HEK293 (cell line): ENCODE results near the gene RIMS1.

ENCODE experiments used
- CTCF ChIA-PET: fragments of 350-600 bp; formaldehyde crosslinking; extraction: SDS; loops from one replicate; lab custom pipeline; 2021; ENCODE audit warnings: antibody characterized with exemption; lab: Yijun Ruan, JAX
- POLR2A ChIA-PET: fragments of 300-600 bp; formaldehyde crosslinking; extraction: SDS; loops from one replicate; lab custom pipeline; 2020; ENCODE audit warnings: antibody characterized with exemption, inconsistent platforms; lab: Yijun Ruan, JAX
- H3K27ac ChIP-seq: fragments of 200-500 bp; sonication (Bioruptor generic); 2 replicates; pipeline ENCODE4 v1.5.1; 2014; ENCODE audit warnings: low read depth, low read length, control low read depth, inconsistent platforms; ENCODE audit errors: extremely low read depth
- H3K36me3 ChIP-seq, 2 experiments: fragments of 200-500 bp in 1 of 2; sonication (Bioruptor generic) in 1 of 2; 1 replicate in 1 of 2; 2 replicates in 1 of 2; pipeline ENCODE4 v1.5.1; 2014 to 2017; ENCODE audit warnings: inconsistent platforms in 2 of 2, low read length in 2 of 2; ENCODE audit not compliant: control insufficient read depth in 2 of 2, insufficient read depth in 1 of 2
- H3K4me1 ChIP-seq: fragments of 200-500 bp; sonication (Bioruptor generic); 2 replicates; pipeline ENCODE4 v1.5.1; 2014; ENCODE audit warnings: mild to moderate bottlenecking, low read length, inconsistent platforms; ENCODE audit not compliant: control insufficient read depth, insufficient read depth
- H3K4me3 ChIP-seq: 2 replicates; pipeline ENCODE4 v1.5.1; 2011; ENCODE audit warnings: low read depth, mild to moderate bottlenecking, control low read depth, low read length, moderate library complexity
- H3K9me3 ChIP-seq: fragments of 200-500 bp; sonication (Bioruptor generic); 2 replicates; pipeline ENCODE4 v1.5.1; 2014; ENCODE audit warnings: low read depth, low read length, inconsistent platforms; ENCODE audit not compliant: control insufficient read depth, insufficient read depth
- FEZF1 ChIP-seq: fragments of 450-650 bp; formaldehyde crosslinking; IDR thresholded peaks from 2 replicates; pipeline ENCODE4 v1.5.1; 2016; ENCODE audit warnings: missing biosample characterization, missing genetic modification characterization
- GLIS1 ChIP-seq: fragments of 450-650 bp; formaldehyde crosslinking; IDR thresholded peaks from 2 replicates; pipeline ENCODE4 v1.5.1; 2016; ENCODE audit warnings: missing biosample characterization, missing genetic modification characterization
- HOXD13 ChIP-seq: sonication (generic); formaldehyde crosslinking; IDR thresholded peaks from 2 replicates; pipeline ENCODE4 v1.8.0; 2022; ENCODE audit warnings: missing genetic modification reagents, borderline replicate concordance
- KLF1 ChIP-seq: fragments of 450-650 bp; formaldehyde crosslinking; IDR thresholded peaks from 2 replicates; pipeline ENCODE4 v1.5.1; 2016; ENCODE audit warnings: missing biosample characterization, missing genetic modification characterization
- KLF10 ChIP-seq: fragments of 450-650 bp; IDR thresholded peaks from 2 replicates; pipeline ENCODE4 v1.5.1; 2018; ENCODE audit warnings: missing biosample characterization, mild to moderate bottlenecking, missing genetic modification characterization
- SP2 ChIP-seq: fragments of 450-650 bp; formaldehyde crosslinking; IDR thresholded peaks from 2 replicates; pipeline ENCODE4 v1.5.1; 2016; ENCODE audit warnings: missing biosample characterization, missing genetic modification characterization
- ZNF133 ChIP-seq: fragments of 450-650 bp; formaldehyde crosslinking; IDR thresholded peaks from 2 replicates; pipeline ENCODE4 v1.5.1; 2016; ENCODE audit warnings: missing biosample characterization, missing genetic modification characterization
- ZNF140 ChIP-seq: fragments of 450-650 bp; formaldehyde crosslinking; IDR thresholded peaks from 2 replicates; pipeline ENCODE4 v1.5.1; 2016; ENCODE audit warnings: missing biosample characterization, missing genetic modification characterization
- ZNF146 ChIP-seq: fragments of 450-650 bp; formaldehyde crosslinking; IDR thresholded peaks from 2 replicates; pipeline ENCODE4 v1.5.1; 2016; ENCODE audit warnings: missing biosample characterization, missing genetic modification characterization
- ZNF2 ChIP-seq: fragments of 450-650 bp; formaldehyde crosslinking; IDR thresholded peaks from 2 replicates; pipeline ENCODE4 v1.5.1; 2016; ENCODE audit warnings: missing biosample characterization, missing genetic modification characterization
- ZNF214 ChIP-seq: fragments of 450-650 bp; formaldehyde crosslinking; IDR thresholded peaks from 2 replicates; pipeline ENCODE4 v1.5.1; 2017; ENCODE audit warnings: missing biosample characterization, mild to moderate bottlenecking, missing genetic modification characterization, borderline replicate concordance
- ZNF248 ChIP-seq: fragments of 450-650 bp; formaldehyde crosslinking; IDR thresholded peaks from 2 replicates; pipeline ENCODE4 v1.5.1; 2017; ENCODE audit warnings: missing biosample characterization, missing genetic modification characterization
- ZNF311 ChIP-seq: fragments of 450-650 bp; formaldehyde crosslinking; IDR thresholded peaks from 2 replicates; pipeline ENCODE4 v1.5.1; 2017; ENCODE audit warnings: missing biosample characterization, missing genetic modification characterization, borderline replicate concordance
- ZNF366 ChIP-seq: fragments of 450-650 bp; formaldehyde crosslinking; conservative IDR thresholded peaks from 2 replicates; pipeline ENCODE4 v1.5.1; 2016; ENCODE audit warnings: missing biosample characterization, missing genetic modification characterization
- ZNF426 ChIP-seq: fragments of 450-650 bp; formaldehyde crosslinking; IDR thresholded peaks from 2 replicates; pipeline ENCODE4 v1.5.1; 2017; ENCODE audit warnings: missing biosample characterization, missing genetic modification characterization, mild to moderate bottlenecking, inconsistent platforms, moderate library complexity
- ZNF555 ChIP-seq: fragments of 450-650 bp; formaldehyde crosslinking; conservative IDR thresholded peaks from 2 replicates; pipeline ENCODE4 v1.5.1; 2017; ENCODE audit warnings: missing biosample characterization, mild to moderate bottlenecking, missing genetic modification characterization, inconsistent platforms
- ZNF600 ChIP-seq: fragments of 450-650 bp; formaldehyde crosslinking; IDR thresholded peaks from 2 replicates; pipeline ENCODE4 v1.5.1; 2016; ENCODE audit warnings: missing biosample characterization, missing genetic modification characterization
- ZNF660 ChIP-seq: fragments of 450-650 bp; IDR thresholded peaks from 2 replicates; pipeline ENCODE4 v1.5.1; 2018; ENCODE audit warnings: missing biosample characterization, mild to moderate bottlenecking, missing genetic modification characterization
- ZNF791 ChIP-seq: fragments of 450-650 bp; formaldehyde crosslinking; IDR thresholded peaks from 2 replicates; pipeline ENCODE4 v1.5.1; 2016; ENCODE audit warnings: missing biosample characterization, missing genetic modification characterization
- TF ChIP-seq, protein P1 (sequence below): fragments of 450-650 bp; formaldehyde crosslinking; IDR thresholded peaks from 2 replicates; pipeline ENCODE4 v1.5.1; 2016; ENCODE audit warnings: missing biosample characterization, missing genetic modification characterization
- TF ChIP-seq, protein P2 (sequence below): IDR thresholded peaks from 2 replicates; pipeline ENCODE4 v1.6.1; 2011; ENCODE audit warnings: mild to moderate bottlenecking, low read depth, low read length, borderline replicate concordance
- TF ChIP-seq, protein P3 (sequence below): fragments of 450-650 bp; formaldehyde crosslinking; IDR thresholded peaks from 2 replicates; pipeline ENCODE4 v1.5.1; 2017; ENCODE audit warnings: missing biosample characterization, missing genetic modification characterization
- TF ChIP-seq, protein P4 (sequence below): fragments of 450-650 bp; formaldehyde crosslinking; conservative IDR thresholded peaks from 2 replicates; pipeline ENCODE4 v1.5.1; 2016; ENCODE audit warnings: low read depth, missing biosample characterization, missing genetic modification characterization
- TF ChIP-seq, protein P5 (sequence below): fragments of 450-650 bp; IDR thresholded peaks from 2 replicates; pipeline ENCODE4 v1.5.1; 2018; ENCODE audit warnings: missing biosample characterization, mild to moderate bottlenecking, missing genetic modification characterization
- TF ChIP-seq, protein P6 (sequence below): fragments of 450-650 bp; formaldehyde crosslinking; IDR thresholded peaks from 2 replicates; pipeline ENCODE4 v1.5.1; 2016; ENCODE audit warnings: missing biosample characterization, missing genetic modification characterization

Gene RIMS1

DNA sequence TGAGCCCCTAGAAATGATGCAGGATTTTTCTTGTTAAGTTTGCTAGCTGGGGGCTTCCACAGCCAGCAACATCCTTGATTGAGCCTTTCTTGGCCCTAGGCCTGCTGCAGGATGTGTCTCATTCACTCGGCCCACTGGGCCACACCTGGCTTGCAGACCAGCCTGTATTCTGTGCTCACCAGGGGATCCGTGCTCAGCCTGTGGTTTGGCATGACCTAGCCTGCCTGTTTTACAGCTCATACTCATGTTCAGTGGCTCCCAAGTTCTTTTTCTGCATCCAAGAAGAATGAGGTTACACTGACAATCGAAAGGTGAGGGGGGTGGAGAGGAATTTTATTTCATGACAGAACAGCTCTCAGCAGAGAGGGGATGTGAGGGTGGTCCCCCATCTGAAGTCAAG is 263.4 kb downstream of the RIMS1 start:
- ChIA-PET CTCF (interaction anchor here (0.6 to 0.7 kb wide), 2 partner anchors 10 to 260 kb away, joined by 3 read pairs; no protein-coding TSS in a partner anchor), POLR2A (no interaction called here)
- no peak overlapping the region for H3K27ac ChIP-seq
- H3K4me3 ChIP-seq, result no peak overlapping the region
- no peak for TF ChIP-seq ZNF600 (tag by site-specific recombination)
- TF ChIP-seq, protein P1, sequence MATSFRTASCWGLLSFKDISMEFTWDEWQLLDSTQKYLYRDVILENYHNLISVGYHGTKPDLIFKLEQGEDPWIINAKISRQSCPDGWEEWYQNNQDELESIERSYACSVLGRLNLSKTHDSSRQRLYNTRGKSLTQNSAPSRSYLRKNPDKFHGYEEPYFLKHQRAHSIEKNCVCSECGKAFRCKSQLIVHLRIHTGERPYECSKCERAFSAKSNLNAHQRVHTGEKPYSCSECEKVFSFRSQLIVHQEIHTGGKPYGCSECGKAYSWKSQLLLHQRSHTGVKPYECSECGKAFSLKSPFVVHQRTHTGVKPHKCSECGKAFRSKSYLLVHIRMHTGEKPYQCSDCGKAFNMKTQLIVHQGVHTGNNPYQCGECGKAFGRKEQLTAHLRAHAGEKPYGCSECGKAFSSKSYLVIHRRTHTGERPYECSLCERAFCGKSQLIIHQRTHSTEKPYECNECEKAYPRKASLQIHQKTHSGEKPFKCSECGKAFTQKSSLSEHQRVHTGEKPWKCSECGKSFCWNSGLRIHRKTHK (tag by site-specific recombination), result no peak
- TF ChIP-seq ZNF555, result no peak
- no peak for TF ChIP-seq ZNF140 (tag by site-specific recombination)
- TF ChIP-seq ZNF426 (tag by site-specific recombination), result no peak
- TF ChIP-seq, protein P2, sequence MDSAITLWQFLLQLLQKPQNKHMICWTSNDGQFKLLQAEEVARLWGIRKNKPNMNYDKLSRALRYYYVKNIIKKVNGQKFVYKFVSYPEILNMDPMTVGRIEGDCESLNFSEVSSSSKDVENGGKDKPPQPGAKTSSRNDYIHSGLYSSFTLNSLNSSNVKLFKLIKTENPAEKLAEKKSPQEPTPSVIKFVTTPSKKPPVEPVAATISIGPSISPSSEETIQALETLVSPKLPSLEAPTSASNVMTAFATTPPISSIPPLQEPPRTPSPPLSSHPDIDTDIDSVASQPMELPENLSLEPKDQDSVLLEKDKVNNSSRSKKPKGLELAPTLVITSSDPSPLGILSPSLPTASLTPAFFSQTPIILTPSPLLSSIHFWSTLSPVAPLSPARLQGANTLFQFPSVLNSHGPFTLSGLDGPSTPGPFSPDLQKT, result no peak
- TF ChIP-seq ZNF214 (tag by site-specific recombination), result no peak
- TF ChIP-seq ZNF311, result no peak
- TF ChIP-seq ZNF366 (tag by site-specific recombination), result no peak
- TF ChIP-seq, protein P3, sequence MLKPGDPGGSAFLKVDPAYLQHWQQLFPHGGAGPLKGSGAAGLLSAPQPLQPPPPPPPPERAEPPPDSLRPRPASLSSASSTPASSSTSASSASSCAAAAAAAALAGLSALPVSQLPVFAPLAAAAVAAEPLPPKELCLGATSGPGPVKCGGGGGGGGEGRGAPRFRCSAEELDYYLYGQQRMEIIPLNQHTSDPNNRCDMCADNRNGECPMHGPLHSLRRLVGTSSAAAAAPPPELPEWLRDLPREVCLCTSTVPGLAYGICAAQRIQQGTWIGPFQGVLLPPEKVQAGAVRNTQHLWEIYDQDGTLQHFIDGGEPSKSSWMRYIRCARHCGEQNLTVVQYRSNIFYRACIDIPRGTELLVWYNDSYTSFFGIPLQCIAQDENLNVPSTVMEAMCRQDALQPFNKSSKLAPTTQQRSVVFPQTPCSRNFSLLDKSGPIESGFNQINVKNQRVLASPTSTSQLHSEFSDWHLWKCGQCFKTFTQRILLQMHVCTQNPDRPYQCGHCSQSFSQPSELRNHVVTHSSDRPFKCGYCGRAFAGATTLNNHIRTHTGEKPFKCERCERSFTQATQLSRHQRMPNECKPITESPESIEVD (tag by site-specific recombination), result no peak
- no peak for TF ChIP-seq SP2 (tag by site-specific recombination)
- no peak for TF ChIP-seq ZNF2
- no peaks in the 10 kb centered on the region for H3K36me3 ChIP-seq
- H3K9me3 ChIP-seq, result no peaks in the 10 kb centered on the region; the same call in 1 of the 2 replicates
- no peaks in the 10 kb centered on the region for H3K4me1 ChIP-seq

DNA sequence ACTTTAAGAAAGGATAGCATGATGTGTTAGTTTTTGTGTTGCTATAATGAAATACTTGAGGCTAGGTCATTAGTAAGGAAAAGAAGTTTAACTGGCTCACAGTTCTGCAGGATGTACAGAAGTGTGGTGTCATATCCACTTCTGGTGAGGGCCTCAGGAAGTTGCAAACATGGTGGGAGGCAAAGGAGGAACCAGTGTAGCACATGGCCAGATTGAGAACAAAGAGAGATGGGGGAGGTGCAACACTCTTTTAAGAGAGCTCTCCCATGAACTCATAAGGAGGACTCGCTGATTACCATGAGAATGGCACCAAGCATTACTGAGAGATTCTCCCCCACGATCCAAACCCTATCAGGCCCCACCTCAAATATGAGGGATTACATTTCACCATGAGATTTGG is 265.4 kb downstream of the RIMS1 start:
- ChIA-PET POLR2A (no interaction called here), CTCF (interaction anchor here (1.0 kb wide), 1 partner anchor 65 kb away, joined by 3 read pairs; no protein-coding TSS in a partner anchor)
- Histone ChIP-seq H3K9me3 (no peaks in the 10 kb centered on the region; the same call in 1 of the 2 replicates), H3K36me3 (no peaks in the 10 kb centered on the region), H3K27ac (no peak overlapping the region), H3K4me1 (no peaks in the 10 kb centered on the region), H3K4me3 (no peak overlapping the region)
- TF ChIP-seq, protein P4, sequence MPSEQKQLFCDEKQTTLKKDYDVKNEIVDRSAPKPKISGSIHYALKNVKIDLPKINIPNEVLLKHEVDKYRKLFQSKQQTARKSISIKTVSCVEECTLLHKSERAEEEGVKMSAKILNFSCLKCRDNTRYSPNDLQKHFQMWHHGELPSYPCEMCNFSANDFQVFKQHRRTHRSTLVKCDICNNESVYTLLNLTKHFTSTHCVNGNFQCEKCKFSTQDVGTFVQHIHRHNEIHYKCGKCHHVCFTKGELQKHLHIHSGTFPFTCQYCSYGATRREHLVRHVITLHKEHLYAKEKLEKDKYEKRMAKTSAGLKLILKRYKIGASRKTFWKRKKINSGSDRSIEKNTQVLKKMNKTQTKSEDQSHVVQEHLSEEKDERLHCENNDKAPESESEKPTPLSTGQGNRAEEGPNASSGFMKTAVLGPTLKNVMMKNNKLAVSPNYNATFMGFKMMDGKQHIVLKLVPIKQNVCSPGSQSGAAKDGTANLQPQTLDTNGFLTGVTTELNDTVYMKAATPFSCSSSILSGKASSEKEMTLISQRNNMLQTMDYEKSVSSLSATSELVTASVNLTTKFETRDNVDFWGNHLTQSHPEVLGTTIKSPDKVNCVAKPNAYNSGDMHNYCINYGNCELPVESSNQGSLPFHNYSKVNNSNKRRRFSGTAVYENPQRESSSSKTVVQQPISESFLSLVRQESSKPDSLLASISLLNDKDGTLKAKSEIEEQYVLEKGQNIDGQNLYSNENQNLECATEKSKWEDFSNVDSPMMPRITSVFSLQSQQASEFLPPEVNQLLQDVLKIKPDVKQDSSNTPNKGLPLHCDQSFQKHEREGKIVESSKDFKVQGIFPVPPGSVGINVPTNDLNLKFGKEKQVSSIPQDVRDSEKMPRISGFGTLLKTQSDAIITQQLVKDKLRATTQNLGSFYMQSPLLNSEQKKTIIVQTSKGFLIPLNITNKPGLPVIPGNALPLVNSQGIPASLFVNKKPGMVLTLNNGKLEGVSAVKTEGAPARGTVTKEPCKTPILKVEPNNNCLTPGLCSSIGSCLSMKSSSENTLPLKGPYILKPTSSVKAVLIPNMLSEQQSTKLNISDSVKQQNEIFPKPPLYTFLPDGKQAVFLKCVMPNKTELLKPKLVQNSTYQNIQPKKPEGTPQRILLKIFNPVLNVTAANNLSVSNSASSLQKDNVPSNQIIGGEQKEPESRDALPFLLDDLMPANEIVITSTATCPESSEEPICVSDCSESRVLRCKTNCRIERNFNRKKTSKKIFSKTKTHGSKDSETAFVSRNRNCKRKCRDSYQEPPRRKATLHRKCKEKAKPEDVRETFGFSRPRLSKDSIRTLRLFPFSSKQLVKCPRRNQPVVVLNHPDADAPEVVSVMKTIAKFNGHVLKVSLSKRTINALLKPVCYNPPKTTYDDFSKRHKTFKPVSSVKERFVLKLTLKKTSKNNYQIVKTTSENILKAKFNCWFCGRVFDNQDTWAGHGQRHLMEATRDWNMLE (tag by site-specific recombination), result no peak
- TF ChIP-seq ZNF133 (tag by site-specific recombination), result no peak
- TF ChIP-seq KLF10, result no peak
- no peak for TF ChIP-seq ZNF660 (tag by site-specific recombination)
- no peak for TF ChIP-seq ZNF146 (tag by site-specific recombination)
- TF ChIP-seq, protein P5, sequence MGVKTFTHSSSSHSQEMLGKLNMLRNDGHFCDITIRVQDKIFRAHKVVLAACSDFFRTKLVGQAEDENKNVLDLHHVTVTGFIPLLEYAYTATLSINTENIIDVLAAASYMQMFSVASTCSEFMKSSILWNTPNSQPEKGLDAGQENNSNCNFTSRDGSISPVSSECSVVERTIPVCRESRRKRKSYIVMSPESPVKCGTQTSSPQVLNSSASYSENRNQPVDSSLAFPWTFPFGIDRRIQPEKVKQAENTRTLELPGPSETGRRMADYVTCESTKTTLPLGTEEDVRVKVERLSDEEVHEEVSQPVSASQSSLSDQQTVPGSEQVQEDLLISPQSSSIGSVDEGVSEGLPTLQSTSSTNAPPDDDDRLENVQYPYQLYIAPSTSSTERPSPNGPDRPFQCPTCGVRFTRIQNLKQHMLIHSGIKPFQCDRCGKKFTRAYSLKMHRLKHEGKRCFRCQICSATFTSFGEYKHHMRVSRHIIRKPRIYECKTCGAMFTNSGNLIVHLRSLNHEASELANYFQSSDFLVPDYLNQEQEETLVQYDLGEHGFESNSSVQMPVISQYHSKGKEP (tag by site-specific recombination), result no peak
- TF ChIP-seq, protein P6, sequence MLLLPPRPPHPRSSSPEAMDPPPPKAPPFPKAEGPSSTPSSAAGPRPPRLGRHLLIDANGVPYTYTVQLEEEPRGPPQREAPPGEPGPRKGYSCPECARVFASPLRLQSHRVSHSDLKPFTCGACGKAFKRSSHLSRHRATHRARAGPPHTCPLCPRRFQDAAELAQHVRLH, result no peak
- no peak for TF ChIP-seq ZNF791 (tag by site-specific recombination)
- TF ChIP-seq KLF1, result no peak
- TF ChIP-seq HOXD13 (CRISPR knock-in tag), result no peak
- TF ChIP-seq FEZF1, result no peak
- TF ChIP-seq SP2 (tag by site-specific recombination), result no peak
- TF ChIP-seq ZNF248 (tag by site-specific recombination), result no peak
- no peak for TF ChIP-seq GLIS1 (tag by site-specific recombination)
